Sigmoid colon (tissue), 4 donors: ENCODE results near the gene CTNNA1.

ENCODE experiments used
- CTCF ChIP-seq, 4 experiments: fragments of 450-650 bp in 3 of 4; fragments of 200-600 bp in 1 of 4; IDR thresholded peaks; one replicate each; pipeline ENCODE4 v1.5.1; 2016 to 2019; ENCODE audit warnings: antibody characterized with exemption in 4 of 4, mild to moderate bottlenecking in 3 of 4, moderate library complexity in 2 of 4
- EP300 ChIP-seq, 4 donors: sonication (generic); formaldehyde crosslinking; IDR thresholded peaks; one replicate each; pipeline ENCODE4 v1.6.1; 2017; ENCODE audit warnings: antibody characterized with exemption in 4 of 4
- POLR2AphosphoS5 ChIP-seq, 4 donors: sonication (generic); formaldehyde crosslinking; IDR thresholded peaks; one replicate each; pipeline ENCODE4 v1.6.1; 2017; ENCODE audit warnings: antibody characterized with exemption in 4 of 4

- TF ChIP-seq POLR2AphosphoS5 (IDR thresholded peaks at IDR 0.05) (no peak), CTCF (IDR thresholded peaks at IDR 0.05) (no peak), EP300 (IDR thresholded peaks at IDR 0.05) (no peak)
Observed at GRCh38 chr5:138844812-138845513, 91.7 kb downstream of the CTNNA1 start.
